ENCODE data around the gene SLC35D1.

Gene SLC35D1

GRCh38 chr1:67051196-67051595 lies 2.8 kb downstream of the SLC35D1 start:
- H3K27ac ChIP-seq: no peak overlapping the region
- no peak for DNase-seq (ENCODE audit: low read depth, low spot score)

DNA sequence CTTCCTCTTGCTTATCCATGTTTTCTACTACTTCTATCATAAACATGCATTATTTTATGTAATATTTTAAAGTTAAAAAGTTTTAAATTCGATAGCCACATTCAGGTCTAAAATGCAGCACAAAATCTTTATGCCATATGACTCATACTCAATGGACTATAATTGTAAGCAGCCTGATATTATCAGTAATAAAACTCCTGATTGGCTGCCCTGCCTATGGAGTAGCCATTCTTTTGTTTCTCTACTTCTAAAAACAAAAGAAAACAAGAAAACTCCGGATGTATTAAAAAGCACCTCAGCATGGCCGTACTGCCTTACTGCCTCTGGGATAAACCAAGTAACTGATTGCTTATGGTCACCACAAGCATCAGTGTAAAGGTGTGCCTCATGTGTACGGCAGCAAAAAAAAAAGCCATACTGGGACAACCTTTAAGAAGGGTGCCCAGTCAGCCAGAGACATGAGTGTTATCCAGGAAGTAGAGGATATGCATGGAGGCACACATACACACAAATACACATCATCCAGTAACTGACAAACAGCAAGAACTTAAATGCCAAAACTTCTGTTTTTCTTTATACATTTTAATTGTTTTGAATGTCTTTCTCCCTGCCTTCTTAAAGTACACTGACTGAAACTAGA lies 9.2 kb downstream of the SLC35D1 start:
- H3K27ac ChIP-seq: no peak overlapping the region
- no peak for DNase-seq (ENCODE audit: low read depth, low spot score)

GRCh38 chr1:67043366-67043765 lies 10.6 kb downstream of the SLC35D1 start:
- no peak overlapping the region for H3K27ac ChIP-seq
- DNase-seq (ENCODE audit: low read depth, low spot score): no peak

DNA sequence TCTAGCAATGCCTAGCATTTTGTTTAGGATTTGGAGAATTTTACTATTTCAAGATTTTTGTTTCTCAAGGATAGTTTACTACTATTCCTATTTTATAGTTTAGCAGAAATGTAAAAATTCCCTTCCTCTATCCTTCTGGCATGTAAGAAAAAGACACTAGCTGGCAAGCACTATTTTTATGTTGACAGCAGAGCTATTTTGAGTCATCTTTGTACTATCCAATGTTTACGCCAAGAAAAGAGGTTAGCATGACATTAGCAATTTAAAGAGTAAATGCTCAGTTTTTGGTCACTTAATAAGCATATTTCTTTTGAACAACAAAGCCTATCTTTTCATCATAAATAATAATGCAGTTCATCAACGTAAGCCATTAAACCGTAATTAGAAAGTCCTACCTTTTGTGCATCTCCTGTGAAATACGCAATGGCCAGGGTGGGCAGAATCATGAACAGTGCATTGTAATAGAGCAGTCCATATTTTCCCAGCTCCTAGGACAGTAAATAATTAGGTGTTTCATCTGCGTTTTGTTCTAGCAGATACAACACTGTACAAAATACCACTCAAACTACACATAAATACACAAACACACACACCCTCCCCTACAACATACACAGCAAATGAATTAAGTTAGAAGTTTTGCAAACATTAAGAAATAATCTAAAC lies 12.0 kb downstream of the SLC35D1 start:
- H3K27ac ChIP-seq: no peak overlapping the region
- no peak for DNase-seq (ENCODE audit: low read depth, low spot score)

GRCh38 chr1:67040405-67040804 lies 13.5 kb downstream of the SLC35D1 start:
- no peak for DNase-seq (ENCODE audit: low read depth, low spot score)
- no peak overlapping the region for H3K27ac ChIP-seq

DNA sequence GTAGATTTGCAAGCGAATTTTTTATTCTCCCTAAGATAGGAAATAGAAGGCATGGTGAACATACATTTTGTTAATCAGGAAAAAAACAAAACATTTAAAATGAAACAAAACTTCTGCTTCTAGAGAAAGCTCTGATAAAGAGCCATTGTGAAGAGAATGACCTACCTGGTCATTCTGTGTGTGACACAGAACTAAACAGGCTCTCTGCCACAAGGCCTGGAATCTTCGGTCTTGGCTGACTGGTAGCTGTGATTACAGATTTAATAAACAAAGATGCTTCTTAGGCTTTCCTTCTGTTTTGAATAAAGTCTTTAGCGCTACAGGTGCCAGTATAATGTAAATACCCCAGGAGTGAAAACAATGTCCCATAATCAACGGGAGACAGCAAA lies 22.1 kb downstream of the SLC35D1 start:
- no peak for DNase-seq (ENCODE audit: low read depth, low spot score)
- no peak overlapping the region for H3K27ac ChIP-seq

DNA sequence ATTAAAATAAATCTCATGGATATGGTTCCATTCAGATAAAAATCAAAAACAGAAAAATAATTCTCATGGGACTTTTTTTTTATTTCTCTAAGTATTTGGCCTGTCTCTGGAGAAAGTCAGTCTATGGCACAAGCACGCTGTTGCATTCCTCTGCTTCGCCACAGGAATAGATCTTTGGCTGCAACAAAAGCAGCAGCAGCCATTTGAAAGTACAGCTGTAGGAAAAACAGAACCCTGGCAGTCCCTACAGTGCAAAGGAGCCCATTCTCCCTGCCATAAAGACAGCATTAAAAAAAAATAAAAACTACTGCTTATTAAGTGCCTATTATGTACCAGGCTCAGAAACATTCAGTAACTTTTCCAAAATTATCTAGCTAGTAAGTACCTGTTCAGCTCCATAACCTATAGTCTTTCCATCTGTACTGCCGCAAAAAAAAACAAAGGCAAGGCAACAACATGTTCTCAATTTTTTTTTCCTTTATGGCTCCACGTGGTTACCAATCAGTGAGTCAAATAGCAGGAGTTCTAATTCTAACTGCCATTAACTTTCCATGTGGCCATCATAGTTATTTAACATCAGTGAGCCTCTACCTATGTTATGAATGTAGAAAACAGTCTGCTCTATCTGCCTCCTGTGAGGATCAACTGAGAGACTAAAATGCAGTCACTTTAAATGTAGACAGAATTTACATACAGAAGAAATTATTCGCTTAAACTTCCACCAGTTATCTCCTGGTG lies 22.7 kb downstream of the SLC35D1 start:
- H3K27ac ChIP-seq: no peak overlapping the region
- no peak for DNase-seq (ENCODE audit: low read depth, low spot score)

DNA sequence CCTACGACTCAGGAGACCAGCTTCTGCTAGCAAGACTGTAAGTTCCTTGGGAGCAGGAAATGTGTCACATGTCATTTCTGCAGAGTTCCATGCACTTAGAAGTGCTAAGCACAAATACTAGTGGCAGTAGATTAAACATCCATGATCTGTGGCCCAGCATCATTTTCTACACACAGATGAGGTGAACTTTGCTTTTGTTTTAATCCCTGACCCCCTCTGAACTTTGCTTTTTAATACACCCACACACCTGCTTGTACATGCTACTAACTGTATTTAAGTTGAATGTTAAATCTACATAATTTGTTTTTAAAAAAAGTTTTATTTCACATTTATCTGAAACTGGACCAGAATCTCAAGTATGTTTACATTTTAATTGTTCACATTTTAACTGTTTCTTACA lies 24.5 kb downstream of the SLC35D1 start:
- DNase-seq (ENCODE audit: low read depth, low spot score): no peak
- no peak overlapping the region for H3K27ac ChIP-seq

GRCh38 chr1:67020765-67021164 lies 33.2 kb downstream of the SLC35D1 start:
- DNase-seq (ENCODE audit: low read depth, low spot score): no peak
- no peak overlapping the region for H3K27ac ChIP-seq

GRCh38 chr1:67020304-67020703 lies 33.6 kb downstream of the SLC35D1 start:
- H3K27ac ChIP-seq: peak overlapping the region; percentile 33
- DNase-seq (ENCODE audit: low read depth, low spot score): no peak

DNA sequence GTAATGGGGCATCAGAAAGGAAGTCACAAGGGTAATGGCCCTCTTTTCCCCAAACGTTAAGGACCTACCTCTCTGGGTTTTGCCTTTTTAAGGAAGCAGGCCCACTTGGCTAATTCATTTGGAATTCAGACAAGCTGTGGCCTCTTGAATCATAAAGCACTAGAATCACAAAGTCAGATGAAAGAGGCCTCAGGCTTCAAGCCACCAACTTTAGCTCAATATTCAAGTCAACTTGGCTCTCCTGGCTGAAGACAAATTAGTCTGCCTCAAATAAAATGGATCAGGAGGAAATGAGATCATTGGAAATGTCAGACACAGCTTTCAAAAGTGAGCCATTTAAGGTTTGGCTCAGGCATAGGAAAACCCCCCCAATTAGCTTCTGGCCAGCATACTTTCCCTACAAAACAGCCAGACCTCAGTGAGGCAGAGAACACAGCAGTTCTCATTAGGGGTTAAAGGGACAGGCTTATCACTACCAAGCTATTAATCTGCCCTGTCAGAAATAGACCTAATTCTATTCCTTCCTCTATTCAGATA lies 34.3 kb downstream of the SLC35D1 start:
- H3K27ac ChIP-seq: peak overlapping the region; percentile 33

DNA sequence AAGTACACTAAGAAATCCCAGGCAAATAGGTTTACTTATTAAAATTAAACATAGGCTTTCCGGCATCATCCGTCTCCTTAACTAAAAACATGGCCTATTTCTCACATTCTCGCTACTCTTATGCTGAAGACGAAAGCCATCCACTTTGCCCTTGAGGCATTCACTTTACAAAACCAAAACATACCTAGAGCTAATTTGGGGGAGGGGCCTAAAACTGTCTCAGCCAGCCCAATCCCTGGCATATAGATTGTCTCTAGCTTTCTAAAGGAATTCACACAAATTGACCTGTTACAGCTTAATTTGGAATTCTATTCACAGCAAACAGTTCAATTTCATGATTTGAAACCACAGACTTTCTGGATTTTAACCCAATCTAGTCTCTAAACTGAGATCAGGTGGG lies 34.8 kb downstream of the SLC35D1 start:
- no peak for DNase-seq (ENCODE audit: low read depth, low spot score)
- peak overlapping the region; percentile 33 for H3K27ac ChIP-seq

More for the DNA sequence above, 34.3 kb downstream of the SLC35D1 start:
- DNase-seq (ENCODE audit: low read depth, low spot score): no peak

DNA sequence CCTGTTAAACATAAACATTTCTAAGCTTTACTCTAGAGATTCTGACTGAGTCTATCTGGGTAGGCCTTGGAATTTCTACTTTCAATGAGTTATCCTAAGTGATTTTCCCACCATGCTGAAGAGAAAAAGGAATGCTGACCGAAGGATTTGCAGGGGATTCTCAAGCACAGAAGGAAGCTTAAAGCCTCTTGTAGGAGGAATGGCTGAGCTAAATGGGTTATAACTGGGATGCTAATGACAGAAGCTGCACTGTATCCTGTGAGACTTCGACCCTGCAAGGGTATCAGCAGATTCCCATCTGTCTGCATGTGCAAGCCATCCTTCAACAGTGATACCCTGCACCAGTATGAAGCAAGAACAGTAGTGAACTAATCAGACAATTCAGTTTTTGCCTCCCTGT lies 35.4 kb downstream of the SLC35D1 start:
- H3K27ac ChIP-seq: no peak overlapping the region
- DNase-seq (ENCODE audit: low read depth, low spot score): no peak

DNA sequence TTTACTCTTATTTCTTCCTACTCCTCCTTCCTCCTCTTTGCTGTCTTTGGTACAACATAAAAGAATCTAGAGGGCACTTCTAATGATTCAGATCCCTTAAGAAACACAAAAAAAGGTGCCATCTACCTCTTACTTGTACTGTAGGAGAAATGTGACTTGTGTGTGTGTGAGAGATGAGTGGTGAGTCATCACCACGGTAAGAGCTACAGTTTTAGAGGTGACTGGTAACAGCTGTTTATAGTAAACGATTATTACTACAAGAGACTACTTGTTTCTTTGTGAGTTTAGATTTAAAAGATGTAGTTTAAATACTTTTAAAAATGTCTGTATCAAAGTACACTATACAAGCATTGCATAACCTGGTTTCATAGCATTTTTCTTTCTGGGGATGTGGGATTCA lies 40.4 kb downstream of the SLC35D1 start:
- peak; percentile 20 for DNase-seq (ENCODE audit: low read depth, low spot score)

DNA sequence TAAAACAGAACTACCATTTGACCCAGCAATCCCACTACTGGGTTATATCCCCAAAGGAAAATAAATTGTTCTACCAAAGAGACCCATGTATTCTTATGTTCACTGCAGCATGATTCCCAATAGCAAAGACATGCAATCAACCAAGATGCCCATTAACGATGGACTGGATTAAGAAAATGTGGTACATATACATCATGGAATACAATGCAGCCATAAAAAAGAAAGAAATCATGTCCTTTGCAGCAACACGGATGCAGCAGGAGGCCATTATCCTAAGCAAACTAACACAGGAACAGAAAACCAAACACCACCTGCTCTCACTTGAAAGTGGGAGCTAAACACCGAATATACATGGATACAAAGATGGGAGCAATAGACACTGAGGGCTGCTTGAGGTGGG lies 44.2 kb downstream of the SLC35D1 start:
- no peak for DNase-seq (ENCODE audit: low read depth, low spot score)
- H3K27ac ChIP-seq: no peak overlapping the region

More for the DNA sequence above, 40.4 kb downstream of the SLC35D1 start:
- no peak overlapping the region for H3K27ac ChIP-seq

- no peak overlapping the region for H3K27ac ChIP-seq
- DNase-seq (ENCODE audit: low read depth, low spot score): no peak
Observed at GRCh38 chr1:67005068-67005467, 48.9 kb downstream of the SLC35D1 start.

DNA sequence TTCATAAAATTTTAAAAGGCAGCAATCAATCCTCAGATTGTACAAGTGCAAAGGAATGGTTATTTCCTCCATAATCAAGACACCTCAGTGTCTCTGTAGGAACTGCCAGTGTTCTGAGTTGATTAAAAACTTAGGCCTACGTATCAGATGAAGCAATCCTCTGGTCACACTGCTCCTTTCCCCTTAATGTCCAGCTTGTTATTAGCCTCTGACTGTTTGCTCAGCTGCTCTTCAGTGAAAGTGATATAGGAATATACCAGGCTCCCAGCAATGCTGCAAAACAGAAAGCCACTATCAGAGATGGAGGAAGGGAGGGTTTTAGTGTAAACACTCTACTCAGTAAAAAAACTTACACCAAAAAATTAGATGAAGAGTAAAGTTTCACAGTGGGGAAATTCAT lies 49.8 kb downstream of the SLC35D1 start:
- H3K27ac ChIP-seq: no peak overlapping the region
- no peak for DNase-seq (ENCODE audit: low read depth, low spot score)

DNA sequence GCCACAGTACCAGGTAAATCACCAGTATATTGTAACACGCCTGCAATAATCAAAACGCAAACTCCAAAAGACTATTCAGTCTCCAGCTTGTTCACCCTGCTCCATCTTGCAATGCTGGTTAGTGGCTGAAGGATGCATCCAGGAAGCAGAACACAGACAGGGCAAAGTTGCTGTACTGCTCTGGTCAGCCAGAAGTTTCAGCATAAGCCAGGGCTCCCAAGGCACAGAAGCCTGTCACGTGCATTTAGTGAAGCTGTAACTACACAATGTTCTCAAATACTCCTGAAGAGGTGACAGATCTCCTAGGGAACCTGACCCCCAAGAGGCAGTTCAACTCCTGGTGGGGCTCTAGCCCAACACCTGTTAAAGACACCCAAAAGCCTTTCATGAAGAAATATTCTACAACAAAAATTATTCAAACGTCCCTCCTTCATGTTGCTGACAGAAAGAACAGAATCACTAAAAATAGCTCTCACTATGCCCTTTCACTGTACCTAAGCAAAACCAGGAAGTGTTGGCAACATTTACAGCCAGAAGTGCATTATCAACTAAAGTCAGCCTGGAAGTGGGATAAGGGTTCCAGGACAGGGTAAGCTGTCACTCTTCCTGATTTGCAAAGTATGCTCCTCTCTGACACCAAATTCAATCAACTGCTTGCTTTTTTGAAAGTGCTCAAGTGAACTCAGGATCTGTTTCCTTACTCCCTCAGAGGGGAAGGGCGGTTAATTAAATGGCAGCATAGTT lies 52.1 kb downstream of the SLC35D1 start:
- H3K27ac ChIP-seq: no peak overlapping the region
- DNase-seq (ENCODE audit: low read depth, low spot score): no peak

DNA sequence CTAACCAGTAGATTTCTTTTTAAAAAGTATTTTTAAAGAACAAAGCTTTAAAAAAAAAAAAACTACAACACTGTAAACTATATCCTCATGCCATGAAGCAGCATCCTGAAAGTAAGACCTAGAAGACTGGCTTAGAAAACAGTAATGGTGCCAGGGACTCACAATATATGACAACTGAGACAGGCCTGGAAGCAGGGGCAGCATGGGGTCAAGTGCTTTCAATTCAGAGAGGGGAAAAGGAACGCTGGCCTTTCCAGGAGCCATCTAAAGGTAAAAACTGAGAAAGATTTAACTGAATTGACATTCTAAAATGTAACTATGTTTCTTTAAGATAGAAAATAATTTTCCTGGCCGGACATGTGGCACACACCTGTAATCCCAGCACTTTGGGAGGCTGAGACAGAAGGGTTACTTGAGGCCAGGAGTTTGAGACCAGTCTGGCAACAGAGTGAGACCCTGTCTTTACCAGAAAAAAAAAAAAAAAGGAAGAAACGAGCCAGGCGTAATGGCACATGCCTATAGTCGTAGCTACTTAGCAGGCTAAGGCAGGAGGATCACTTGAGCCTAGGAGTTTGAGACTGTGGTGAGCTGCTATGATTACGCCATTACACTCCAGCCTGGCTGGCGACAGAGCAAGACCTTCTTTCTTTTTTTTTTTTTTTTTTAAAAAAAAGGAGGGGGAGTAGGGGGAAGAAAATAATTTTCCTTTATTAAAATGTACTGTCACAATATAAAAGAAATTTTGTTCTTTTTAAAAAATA lies 54.1 kb downstream of the SLC35D1 start:
- no peak for DNase-seq (ENCODE audit: low read depth, low spot score)
- H3K27ac ChIP-seq: no peak overlapping the region

- DNase-seq (ENCODE audit: low read depth, low spot score): no peak
- no peak overlapping the region for H3K27ac ChIP-seq
Observed at GRCh38 chr1:66998972-66999371, 55.0 kb downstream of the SLC35D1 start.

Data from epithelial cell of prostate (primary cell).